Skin epidermis (tissue), 12 donors: ENCODE results near the gene PKD1.

ENCODE experiments used
- H3K27ac ChIP-seq, 21 experiments: fragments of 200-600 bp; sonication (generic) in 11 of 21; one replicate each; pipeline ENCODE4 v1.5.0; 2020; ENCODE audit warnings: mild to moderate bottlenecking in 3 of 21, inconsistent platforms in 2 of 21, moderate library complexity in 2 of 21
- H3K4me3 ChIP-seq, 7 experiments: fragments of 200-600 bp; sonication (generic) in 2 of 7; one replicate each; pipeline ENCODE4 v1.5.0; 2020; ENCODE audit warnings: inconsistent platforms in 2 of 7, mild to moderate bottlenecking in 2 of 7, moderate library complexity in 1 of 7

Gene PKD1

GRCh38 chr16:2096853-2097595, 38.7 kb downstream of the PKD1 start:
- Histone ChIP-seq H3K4me3 (no peak overlapping the region), H3K27ac (no peak overlapping the region)

- no peak overlapping the region for H3K27ac ChIP-seq
These were observed 39.6 kb downstream of the PKD1 start for GRCh38 chr16:2095918-2096582.

DNA sequence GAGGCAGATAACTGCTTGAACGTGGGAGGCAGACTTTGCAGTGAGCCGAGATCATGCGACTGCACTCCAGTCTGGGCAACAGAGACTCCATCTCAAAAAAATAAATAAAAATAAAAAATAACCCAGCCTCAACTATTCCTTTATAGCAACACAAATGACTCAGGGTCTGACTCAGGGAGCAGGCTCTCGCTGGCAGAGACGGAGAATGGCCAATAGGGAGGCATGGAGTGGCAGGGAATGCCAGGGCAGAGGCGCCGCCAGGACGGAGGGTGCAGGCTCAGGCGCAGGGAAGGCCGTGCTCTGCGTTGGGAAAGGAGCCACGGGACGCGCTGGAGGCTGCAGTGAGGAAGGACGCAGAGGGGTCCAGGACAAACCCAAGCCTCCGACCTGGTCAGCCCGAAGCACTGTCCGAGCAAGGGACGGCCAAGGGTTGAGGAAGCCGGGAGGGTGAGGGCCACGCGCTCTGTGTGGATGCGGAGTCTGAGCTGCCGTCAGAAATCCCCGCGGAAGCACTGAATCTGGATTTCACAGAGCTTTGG, 40.3 kb downstream of the PKD1 start:
- H3K27ac ChIP-seq = no peak overlapping the region
- H3K4me3 ChIP-seq = no peak overlapping the region

More at GRCh38 chr16:2095918-2096582, 39.6 kb downstream of the PKD1 start:
- H3K4me3 ChIP-seq = no peak overlapping the region

DNA sequence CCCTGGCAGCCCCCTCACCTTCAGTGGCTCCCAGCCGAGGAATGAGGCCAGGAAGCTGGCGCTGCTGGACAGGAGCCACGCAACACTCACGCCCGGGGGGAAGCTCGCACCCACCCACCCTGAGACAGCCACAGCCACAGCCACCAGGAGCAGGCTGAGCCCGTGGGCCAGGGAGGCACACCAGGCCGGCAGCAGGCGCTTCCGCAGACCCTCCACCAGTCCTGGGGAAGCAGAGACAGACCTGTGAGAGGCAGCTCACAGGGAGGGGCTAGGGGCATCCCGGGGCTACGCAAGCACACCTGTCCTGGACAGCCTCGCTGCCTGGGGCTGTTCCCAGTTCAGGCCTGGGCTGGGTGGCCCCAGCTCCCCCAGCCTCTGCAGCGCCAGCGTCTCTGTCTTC, 41.9 kb downstream of the PKD1 start:
- H3K4me3 ChIP-seq = no peak overlapping the region
- no peak overlapping the region for H3K27ac ChIP-seq

DNA sequence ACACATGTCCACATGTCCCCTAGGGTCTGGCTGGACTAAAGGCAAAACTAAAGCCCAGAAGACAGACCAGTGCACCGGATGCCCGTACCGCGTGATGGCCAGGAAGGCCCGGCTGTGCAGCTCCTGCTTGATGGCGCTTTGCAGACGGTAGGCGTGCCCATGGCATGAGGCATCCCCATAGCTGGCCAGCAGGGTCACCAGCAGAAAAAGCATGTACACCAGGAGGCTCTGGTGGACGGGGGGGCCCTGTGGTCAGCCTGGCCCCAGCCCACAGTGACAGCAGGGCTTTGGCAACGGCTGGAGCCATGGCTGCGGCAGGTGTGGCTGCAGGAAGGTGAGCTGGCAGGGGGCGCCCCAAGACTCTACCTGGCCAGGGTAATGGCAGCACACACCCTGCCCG, 42.8 kb downstream of the PKD1 start:
- H3K4me3 ChIP-seq = no peak overlapping the region
- no peak overlapping the region for H3K27ac ChIP-seq

GRCh38 chr16:2092256-2092620, 43.5 kb downstream of the PKD1 start:
- no peak overlapping the region for H3K27ac ChIP-seq
- no peak overlapping the region for H3K4me3 ChIP-seq

DNA sequence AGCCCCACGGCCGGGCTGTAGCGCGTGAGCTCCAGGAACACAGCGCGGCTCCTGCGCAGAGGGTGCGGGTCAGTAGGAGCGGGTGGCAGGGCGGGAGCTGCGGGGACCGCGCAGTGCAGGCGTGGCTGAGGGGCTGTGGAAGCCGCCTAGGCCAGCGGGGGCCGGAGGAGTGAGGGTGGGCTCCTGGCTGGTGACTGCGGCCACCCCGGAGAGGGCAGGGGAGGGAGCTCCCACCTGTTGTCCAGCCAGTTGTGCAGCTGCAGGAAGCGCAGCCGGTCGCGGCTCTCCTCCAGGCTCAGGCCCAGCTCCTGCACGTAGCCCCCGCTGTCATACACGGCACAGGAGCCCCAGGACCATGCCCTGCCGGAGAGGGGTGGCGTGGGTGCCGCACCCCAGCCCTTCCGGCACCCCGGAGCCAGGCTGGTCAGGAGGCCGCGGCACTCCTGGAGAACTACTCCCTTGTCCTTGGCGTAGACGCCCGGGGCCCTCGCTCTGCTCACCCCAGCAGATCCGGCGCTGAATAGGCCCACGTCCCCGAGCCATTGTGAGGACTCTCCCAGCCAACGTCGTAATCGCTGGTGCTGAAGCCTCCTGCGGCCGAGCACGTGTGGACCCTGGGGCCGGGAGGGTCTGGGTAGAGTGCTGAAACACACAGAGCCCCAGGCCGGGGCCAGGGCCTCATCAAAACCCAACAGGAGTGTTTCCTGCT, 44.0 kb downstream of the PKD1 start:
- H3K27ac ChIP-seq = peak overlapping the region in 2 of 21 experiments; percentile 3 to 49
- H3K4me3 ChIP-seq = no peak overlapping the region

DNA sequence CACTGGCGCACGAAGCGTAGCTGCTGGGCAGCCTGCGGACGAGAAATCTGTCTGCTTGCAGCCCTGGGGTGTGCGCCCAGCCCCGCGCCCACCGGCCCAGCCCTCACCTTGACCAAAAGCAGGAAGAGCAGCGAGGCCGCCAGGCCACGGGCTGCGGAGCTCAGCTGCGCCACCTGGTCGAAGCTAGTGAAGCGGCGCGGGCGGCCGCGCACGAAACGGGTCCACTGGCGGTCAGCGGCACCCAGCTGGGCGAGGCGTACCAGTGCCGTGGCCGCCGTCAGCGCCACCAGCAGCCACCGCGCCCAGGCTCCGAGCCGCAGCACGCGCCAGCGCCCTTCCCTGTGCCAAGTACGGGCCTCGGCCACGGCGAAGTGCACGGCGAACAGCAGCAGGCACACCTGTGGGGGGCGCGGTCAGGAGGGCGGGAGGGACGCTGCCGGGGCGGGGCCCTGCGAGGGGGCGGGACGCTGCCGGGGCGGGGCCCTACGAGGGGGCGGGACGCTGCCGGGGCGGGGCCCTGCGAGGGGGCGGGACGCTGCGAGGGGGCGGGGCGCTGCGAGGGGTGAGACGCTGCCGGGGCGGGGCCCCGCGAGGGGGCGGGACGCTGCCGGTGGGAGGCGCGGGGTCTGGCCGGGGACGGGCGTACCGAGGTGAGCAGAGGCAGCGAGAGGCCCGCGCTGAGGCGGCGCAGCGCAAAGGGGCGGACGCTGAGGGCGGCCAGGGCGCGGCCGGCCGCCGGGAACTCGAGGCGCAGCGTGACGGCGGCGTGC, 44.7 kb downstream of the PKD1 start:
- peak overlapping the region in 2 of 21 experiments; percentile 3 to 49 for H3K27ac ChIP-seq
- H3K4me3 ChIP-seq = no peak overlapping the region

- Histone ChIP-seq H3K4me3 (no peak overlapping the region), H3K27ac (no peak overlapping the region)
These were observed 45.3 kb downstream of the PKD1 start for GRCh38 chr16:2090481-2090776.

- Histone ChIP-seq H3K4me3 (no peak overlapping the region), H3K27ac (peak overlapping the region in 1 of 21 experiments; percentile 33)
These were observed 45.8 kb downstream of the PKD1 start for GRCh38 chr16:2089706-2090480.

DNA sequence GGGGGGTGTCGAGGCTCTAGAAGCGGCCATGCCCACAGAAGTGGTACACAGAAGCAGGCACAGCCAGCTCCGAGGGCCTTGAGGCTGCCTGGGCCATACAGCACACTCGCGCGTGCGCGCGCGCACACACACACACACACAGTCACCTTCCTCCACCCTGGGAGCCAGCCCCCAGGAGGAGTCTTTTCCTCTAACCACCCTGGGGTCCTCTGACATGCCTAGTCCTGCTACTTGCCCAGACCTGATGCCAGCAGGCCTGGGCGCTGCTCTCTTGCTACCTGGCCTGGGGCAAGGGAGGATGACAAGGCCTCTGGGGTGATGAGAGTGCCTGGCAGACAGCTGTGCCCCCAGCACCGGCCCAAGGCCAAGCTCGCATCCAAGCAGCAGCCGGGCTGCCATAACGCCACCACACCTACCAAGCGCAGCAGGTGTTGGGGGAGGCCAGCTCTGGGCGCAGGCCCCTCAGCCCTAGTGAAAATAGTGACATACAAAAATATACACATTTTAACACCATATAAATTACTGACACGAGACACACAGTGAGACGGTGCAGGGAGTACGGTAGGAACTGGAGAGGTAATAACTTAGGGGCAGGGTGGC, 46.8 kb downstream of the PKD1 start:
- no peak overlapping the region for H3K27ac ChIP-seq

GRCh38 chr16:2087748-2088631, 47.7 kb downstream of the PKD1 start:
- Histone ChIP-seq H3K4me3 (no peak overlapping the region), H3K27ac (no peak overlapping the region)

More for the DNA sequence above, 46.8 kb downstream of the PKD1 start:
- H3K4me3 ChIP-seq = no peak overlapping the region

DNA sequence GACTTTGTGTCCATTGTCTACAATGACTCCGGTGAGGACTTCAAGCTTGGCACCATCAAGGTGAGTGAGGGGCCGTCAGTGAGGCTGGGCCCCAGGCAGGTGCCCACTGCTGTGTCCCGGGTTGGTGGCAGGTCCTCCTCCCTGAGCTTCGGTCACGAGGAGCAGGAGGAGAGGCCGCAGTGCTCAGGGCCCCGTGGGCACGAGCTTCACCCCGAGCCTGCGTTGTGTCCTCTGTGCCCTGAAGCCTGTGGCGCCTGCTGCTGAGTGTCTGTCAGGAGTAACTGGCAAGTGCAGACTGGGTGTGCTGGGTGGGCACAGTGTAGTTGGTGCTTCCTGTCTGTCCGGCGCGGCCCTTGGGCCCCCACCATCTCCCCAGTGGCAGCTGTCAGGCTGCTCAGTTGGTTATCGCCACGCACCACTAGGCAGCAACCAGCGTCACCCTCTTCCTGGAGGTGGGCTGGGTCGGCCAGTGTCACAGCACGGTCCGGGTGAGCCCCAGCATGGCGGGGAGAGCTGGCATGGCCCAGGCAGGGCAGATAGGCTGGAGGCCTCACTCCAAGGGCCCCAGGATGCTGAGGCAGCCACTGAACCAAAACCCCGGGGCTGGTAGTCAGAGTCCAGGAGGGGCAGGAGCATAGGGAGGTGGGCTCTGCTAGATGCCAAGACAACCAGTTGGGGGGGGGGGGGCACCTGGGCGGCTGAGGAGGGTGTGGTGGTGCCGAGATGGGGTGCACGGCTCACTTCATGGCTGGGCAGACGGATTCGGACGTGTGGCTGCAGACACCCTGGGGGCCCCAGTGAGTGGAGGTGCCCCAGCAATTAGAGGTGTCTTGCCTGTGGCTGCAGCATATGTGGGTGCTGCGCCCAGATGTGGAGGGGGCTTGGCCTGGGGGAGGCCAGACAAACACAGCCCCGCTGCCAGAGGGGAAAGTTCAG, 48.6 kb downstream of the PKD1 start:
- no peak overlapping the region for H3K4me3 ChIP-seq

GRCh38 chr16:2086106-2086742, 49.5 kb downstream of the PKD1 start:
- Histone ChIP-seq H3K27ac (peak overlapping the region in 1 of 21 experiments; percentile 16), H3K4me3 (no peak overlapping the region)

More for the DNA sequence above, 48.6 kb downstream of the PKD1 start:
- H3K27ac ChIP-seq = no peak overlapping the region

DNA sequence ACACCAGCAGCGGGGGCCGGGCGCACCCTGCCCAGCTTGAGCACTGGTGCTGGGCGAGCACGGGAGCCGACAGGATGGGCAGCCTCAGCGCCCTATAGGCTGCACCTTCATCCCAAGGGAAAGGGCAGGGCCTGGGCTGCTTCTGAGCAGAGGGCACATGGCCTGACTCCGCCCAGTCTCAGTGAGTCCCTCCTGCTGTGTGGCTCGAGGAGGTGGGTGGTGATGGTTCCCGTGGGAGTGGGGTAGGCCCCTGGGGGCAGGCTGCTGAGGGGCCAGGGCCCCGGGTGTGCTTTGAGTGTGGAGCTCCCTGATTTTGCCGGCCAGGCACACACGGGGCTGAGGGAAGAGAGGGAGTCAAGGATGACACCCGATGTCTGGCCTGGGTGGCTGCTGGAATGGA, 50.0 kb downstream of the PKD1 start:
- no peak overlapping the region for H3K4me3 ChIP-seq
- peak overlapping the region in 1 of 21 experiments; percentile 16 for H3K27ac ChIP-seq

- no peak overlapping the region for H3K27ac ChIP-seq
- H3K4me3 ChIP-seq = no peak overlapping the region
These were observed 50.6 kb downstream of the PKD1 start for GRCh38 chr16:2084895-2085625.
